HEK293 (cell line): Measurements from ENCODE around the gene MVB12B.

Experiments
- CTCF ChIA-PET: fragments of 350-600 bp; formaldehyde crosslinking; extraction: SDS; loops from one replicate; lab custom pipeline; 2021; ENCODE audit warnings: antibody characterized with exemption; lab: Yijun Ruan, JAX
- POLR2A ChIA-PET: fragments of 300-600 bp; formaldehyde crosslinking; extraction: SDS; loops from one replicate; lab custom pipeline; 2020; ENCODE audit warnings: antibody characterized with exemption, inconsistent platforms; lab: Yijun Ruan, JAX
- H3K27ac ChIP-seq: fragments of 200-500 bp; sonication (Bioruptor generic); 2 replicates; pipeline ENCODE4 v1.5.1; 2014; ENCODE audit warnings: low read depth, low read length, control low read depth, inconsistent platforms; ENCODE audit errors: extremely low read depth
- H3K36me3 ChIP-seq, 2 experiments: fragments of 200-500 bp in 1 of 2; sonication (Bioruptor generic) in 1 of 2; 1 replicate in 1 of 2; 2 replicates in 1 of 2; pipeline ENCODE4 v1.5.1; 2014 to 2017; ENCODE audit warnings: inconsistent platforms in 2 of 2, low read length in 2 of 2; ENCODE audit not compliant: control insufficient read depth in 2 of 2, insufficient read depth in 1 of 2
- H3K4me1 ChIP-seq: fragments of 200-500 bp; sonication (Bioruptor generic); 2 replicates; pipeline ENCODE4 v1.5.1; 2014; ENCODE audit warnings: mild to moderate bottlenecking, low read length, inconsistent platforms; ENCODE audit not compliant: control insufficient read depth, insufficient read depth
- H3K4me3 ChIP-seq: 2 replicates; pipeline ENCODE4 v1.5.1; 2011; ENCODE audit warnings: low read depth, mild to moderate bottlenecking, control low read depth, low read length, moderate library complexity
- H3K9me3 ChIP-seq: fragments of 200-500 bp; sonication (Bioruptor generic); 2 replicates; pipeline ENCODE4 v1.5.1; 2014; ENCODE audit warnings: low read depth, low read length, inconsistent platforms; ENCODE audit not compliant: control insufficient read depth, insufficient read depth
- KLF1 ChIP-seq: fragments of 450-650 bp; formaldehyde crosslinking; IDR thresholded peaks from 2 replicates; pipeline ENCODE4 v1.5.1; 2016; ENCODE audit warnings: missing biosample characterization, missing genetic modification characterization
- SP3 ChIP-seq: fragments of 450-650 bp; formaldehyde crosslinking; IDR thresholded peaks from 2 replicates; pipeline ENCODE4 v1.5.1; 2016; ENCODE audit warnings: missing biosample characterization, missing genetic modification characterization
- ZNF248 ChIP-seq: fragments of 450-650 bp; formaldehyde crosslinking; IDR thresholded peaks from 2 replicates; pipeline ENCODE4 v1.5.1; 2017; ENCODE audit warnings: missing biosample characterization, missing genetic modification characterization
- ZNF366 ChIP-seq: fragments of 450-650 bp; formaldehyde crosslinking; conservative IDR thresholded peaks from 2 replicates; pipeline ENCODE4 v1.5.1; 2016; ENCODE audit warnings: missing biosample characterization, missing genetic modification characterization
- ZNF416 ChIP-seq: fragments of 450-650 bp; formaldehyde crosslinking; IDR thresholded peaks from 2 replicates; pipeline ENCODE4 v1.5.1; 2016; ENCODE audit warnings: missing biosample characterization, missing genetic modification characterization
- ZNF433 ChIP-seq: fragments of 450-650 bp; formaldehyde crosslinking; IDR thresholded peaks from 2 replicates; pipeline ENCODE4 v1.5.1; 2016; ENCODE audit warnings: missing biosample characterization, missing genetic modification characterization, low read depth
- ZNF555 ChIP-seq: fragments of 450-650 bp; formaldehyde crosslinking; conservative IDR thresholded peaks from 2 replicates; pipeline ENCODE4 v1.5.1; 2017; ENCODE audit warnings: missing biosample characterization, mild to moderate bottlenecking, missing genetic modification characterization, inconsistent platforms
- ZNF596 ChIP-seq: fragments of 450-650 bp; IDR thresholded peaks from 2 replicates; pipeline ENCODE4 v1.5.0; 2018; ENCODE audit warnings: missing biosample characterization, mild to moderate bottlenecking, missing genetic modification characterization, moderate library complexity
- ZNF692 ChIP-seq: fragments of 450-650 bp; formaldehyde crosslinking; IDR thresholded peaks from 2 replicates; pipeline ENCODE4 v1.5.1; 2016; ENCODE audit warnings: missing biosample characterization, missing genetic modification characterization
- ZSCAN4 ChIP-seq: fragments of 450-650 bp; formaldehyde crosslinking; IDR thresholded peaks from 2 replicates; pipeline ENCODE4 v1.5.1; 2017; ENCODE audit warnings: missing biosample characterization, missing genetic modification characterization
- TF ChIP-seq, protein P1 (sequence below): fragments of 450-650 bp; formaldehyde crosslinking; IDR thresholded peaks from 2 replicates; pipeline ENCODE4 v1.5.1; 2016; ENCODE audit warnings: missing biosample characterization, missing genetic modification characterization
- TF ChIP-seq, protein P2 (sequence below): fragments of 450-650 bp; formaldehyde crosslinking; optimal IDR thresholded peaks from 2 replicates; pipeline ENCODE3; 2016; ENCODE audit warnings: missing biosample characterization, mild to moderate bottlenecking, missing genetic modification characterization
- TF ChIP-seq, protein P3 (sequence below): fragments of 450-650 bp; formaldehyde crosslinking; IDR thresholded peaks from 2 replicates; pipeline ENCODE4 v1.5.1; 2016; ENCODE audit warnings: missing biosample characterization, missing genetic modification characterization
- TF ChIP-seq, protein P4 (sequence below): fragments of 450-650 bp; formaldehyde crosslinking; IDR thresholded peaks from 2 replicates; pipeline ENCODE4 v1.5.1; 2016; ENCODE audit warnings: missing biosample characterization, missing genetic modification characterization
- TF ChIP-seq, protein P5 (sequence below): fragments of 450-650 bp; formaldehyde crosslinking; IDR thresholded peaks from 2 replicates; pipeline ENCODE4 v1.5.1; 2017; ENCODE audit warnings: missing biosample characterization, missing genetic modification characterization

MVB12B gene

GRCh38 chr9:126376311-126377175 is 49.9 kb downstream of the MVB12B start (continued):
- TF ChIP-seq, protein P1, sequence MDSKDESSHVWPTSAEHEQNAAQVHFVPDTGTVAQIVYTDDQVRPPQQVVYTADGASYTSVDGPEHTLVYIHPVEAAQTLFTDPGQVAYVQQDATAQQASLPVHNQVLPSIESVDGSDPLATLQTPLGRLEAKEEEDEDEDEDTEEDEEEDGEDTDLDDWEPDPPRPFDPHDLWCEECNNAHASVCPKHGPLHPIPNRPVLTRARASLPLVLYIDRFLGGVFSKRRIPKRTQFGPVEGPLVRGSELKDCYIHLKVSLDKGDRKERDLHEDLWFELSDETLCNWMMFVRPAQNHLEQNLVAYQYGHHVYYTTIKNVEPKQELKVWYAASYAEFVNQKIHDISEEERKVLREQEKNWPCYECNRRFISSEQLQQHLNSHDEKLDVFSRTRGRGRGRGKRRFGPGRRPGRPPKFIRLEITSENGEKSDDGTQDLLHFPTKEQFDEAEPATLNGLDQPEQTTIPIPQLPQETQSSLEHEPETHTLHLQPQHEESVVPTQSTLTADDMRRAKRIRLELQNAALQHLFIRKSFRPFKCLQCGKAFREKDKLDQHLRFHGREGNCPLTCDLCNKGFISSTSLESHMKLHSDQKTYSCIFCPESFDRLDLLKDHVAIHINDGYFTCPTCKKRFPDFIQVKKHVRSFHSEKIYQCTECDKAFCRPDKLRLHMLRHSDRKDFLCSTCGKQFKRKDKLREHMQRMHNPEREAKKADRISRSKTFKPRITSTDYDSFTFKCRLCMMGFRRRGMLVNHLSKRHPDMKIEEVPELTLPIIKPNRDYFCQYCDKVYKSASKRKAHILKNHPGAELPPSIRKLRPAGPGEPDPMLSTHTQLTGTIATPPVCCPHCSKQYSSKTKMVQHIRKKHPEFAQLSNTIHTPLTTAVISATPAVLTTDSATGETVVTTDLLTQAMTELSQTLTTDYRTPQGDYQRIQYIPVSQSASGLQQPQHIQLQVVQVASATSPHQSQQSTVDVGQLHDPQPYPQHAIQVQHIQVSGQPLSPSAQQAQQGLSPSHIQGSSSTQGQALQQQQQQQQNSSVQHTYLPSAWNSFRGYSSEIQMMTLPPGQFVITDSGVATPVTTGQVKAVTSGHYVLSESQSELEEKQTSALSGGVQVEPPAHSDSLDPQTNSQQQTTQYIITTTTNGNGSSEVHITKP (tag by site-specific recombination): peak; percentile 44; the same call in 1 of the 2 replicates
- peak; percentile 24; the same call in 1 of the 2 replicates for TF ChIP-seq KLF1 (tag by site-specific recombination)

DNA sequence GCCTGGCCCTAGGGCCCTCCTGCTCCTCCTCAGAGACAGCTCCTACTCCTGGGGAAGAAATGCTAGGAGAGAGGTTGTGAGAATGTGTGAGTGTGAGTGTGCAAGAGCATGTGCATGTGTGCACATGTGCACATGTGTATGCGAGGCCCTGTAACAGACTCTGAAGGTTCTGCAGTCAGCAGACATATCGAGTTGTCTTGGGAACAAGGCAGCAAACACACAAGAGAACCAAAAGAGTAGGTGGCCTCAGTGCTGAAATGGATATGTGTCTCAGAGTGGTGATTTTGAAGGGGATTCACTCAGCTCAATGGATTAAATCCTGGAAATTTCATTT is 50.5 kb downstream of the MVB12B start:
- CTCF ChIA-PET: no interaction called here
- peaks cover 7% of the 10 kb centered on the region for H3K4me1 ChIP-seq

More for the DNA sequence above, 50.5 kb downstream of the MVB12B start:
- POLR2A ChIA-PET: interaction anchor here (0.7 kb wide), 1 partner anchor 470 kb away, joined by 4 read pairs; no protein-coding TSS in a partner anchor
- no peak overlapping the region for H3K27ac ChIP-seq
- H3K4me3 ChIP-seq: no peak overlapping the region
- TF ChIP-seq ZNF366 (no peak), ZNF596 (tag by site-specific recombination) (no peak), ZSCAN4 (tag by site-specific recombination) (no peak), ZNF692 (tag by site-specific recombination) (no peak), ZNF248 (tag by site-specific recombination) (no peak), ZNF555 (no peak), SP3 (tag by site-specific recombination) (no peak), ZNF433 (no peak), ZNF416 (no peak)
- TF ChIP-seq, protein P2, sequence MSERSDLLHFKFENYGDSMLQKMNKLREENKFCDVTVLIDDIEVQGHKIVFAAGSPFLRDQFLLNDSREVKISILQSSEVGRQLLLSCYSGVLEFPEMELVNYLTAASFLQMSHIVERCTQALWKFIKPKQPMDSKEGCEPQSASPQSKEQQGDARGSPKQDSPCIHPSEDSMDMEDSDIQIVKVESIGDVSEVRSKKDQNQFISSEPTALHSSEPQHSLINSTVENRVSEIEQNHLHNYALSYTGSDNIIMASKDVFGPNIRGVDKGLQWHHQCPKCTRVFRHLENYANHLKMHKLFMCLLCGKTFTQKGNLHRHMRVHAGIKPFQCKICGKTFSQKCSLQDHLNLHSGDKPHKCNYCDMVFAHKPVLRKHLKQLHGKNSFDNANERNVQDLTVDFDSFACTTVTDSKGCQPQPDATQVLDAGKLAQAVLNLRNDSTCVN (tag by site-specific recombination): no peak
- TF ChIP-seq, protein P3, sequence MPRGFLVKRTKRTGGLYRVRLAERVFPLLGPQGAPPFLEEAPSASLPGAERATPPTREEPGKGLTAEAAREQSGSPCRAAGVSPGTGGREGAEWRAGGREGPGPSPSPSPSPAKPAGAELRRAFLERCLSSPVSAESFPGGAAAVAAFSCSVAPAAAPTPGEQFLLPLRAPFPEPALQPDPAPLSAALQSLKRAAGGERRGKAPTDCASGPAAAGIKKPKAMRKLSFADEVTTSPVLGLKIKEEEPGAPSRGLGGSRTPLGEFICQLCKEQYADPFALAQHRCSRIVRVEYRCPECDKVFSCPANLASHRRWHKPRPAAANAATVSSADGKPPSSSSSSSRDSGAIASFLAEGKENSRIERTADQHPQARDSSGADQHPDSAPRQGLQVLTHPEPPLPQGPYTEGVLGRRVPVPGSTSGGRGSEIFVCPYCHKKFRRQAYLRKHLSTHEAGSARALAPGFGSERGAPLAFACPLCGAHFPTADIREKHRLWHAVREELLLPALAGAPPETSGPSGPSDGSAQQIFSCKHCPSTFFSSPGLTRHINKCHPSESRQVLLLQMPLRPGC (tag by site-specific recombination): no peak
- TF ChIP-seq, protein P4, sequence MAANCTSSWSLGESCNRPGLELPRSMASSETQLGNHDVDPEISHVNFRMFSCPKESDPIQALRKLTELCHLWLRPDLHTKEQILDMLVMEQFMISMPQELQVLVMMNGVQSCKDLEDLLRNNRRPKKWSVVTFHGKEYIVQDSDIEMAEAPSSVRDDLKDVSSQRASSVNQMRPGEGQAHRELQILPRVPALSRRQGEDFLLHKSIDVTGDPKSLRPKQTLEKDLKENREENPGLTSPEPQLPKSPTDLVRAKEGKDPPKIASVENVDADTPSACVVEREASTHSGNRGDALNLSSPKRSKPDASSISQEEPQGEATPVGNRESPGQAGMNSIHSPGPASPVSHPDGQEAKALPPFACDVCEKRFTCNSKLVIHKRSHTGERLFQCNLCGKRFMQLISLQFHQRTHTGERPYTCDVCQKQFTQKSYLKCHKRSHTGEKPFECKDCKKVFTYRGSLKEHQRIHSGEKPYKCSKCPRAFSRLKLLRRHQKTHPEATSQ (tag by site-specific recombination): no peak
- TF ChIP-seq, protein P5, sequence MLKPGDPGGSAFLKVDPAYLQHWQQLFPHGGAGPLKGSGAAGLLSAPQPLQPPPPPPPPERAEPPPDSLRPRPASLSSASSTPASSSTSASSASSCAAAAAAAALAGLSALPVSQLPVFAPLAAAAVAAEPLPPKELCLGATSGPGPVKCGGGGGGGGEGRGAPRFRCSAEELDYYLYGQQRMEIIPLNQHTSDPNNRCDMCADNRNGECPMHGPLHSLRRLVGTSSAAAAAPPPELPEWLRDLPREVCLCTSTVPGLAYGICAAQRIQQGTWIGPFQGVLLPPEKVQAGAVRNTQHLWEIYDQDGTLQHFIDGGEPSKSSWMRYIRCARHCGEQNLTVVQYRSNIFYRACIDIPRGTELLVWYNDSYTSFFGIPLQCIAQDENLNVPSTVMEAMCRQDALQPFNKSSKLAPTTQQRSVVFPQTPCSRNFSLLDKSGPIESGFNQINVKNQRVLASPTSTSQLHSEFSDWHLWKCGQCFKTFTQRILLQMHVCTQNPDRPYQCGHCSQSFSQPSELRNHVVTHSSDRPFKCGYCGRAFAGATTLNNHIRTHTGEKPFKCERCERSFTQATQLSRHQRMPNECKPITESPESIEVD: no peak
- H3K36me3 ChIP-seq: no peaks in the 10 kb centered on the region
- no peaks in the 10 kb centered on the region for H3K9me3 ChIP-seq
